IPS-15b (cell line): ENCODE results near the gene NELFB.

ENCODE experiments used
- H3K27me3 ChIP-seq: one replicate; pipeline ENCODE4 v1.6.1; 2013; ENCODE audit warnings: low read length; ENCODE audit not compliant: control insufficient read depth, insufficient read depth
- H3K36me3 ChIP-seq: one replicate; pipeline ENCODE4 v1.6.1; 2013; ENCODE audit warnings: low read length; ENCODE audit not compliant: control insufficient read depth, insufficient read depth
- H3K4me1 ChIP-seq: one replicate; pipeline ENCODE4 v1.6.1; 2013; ENCODE audit warnings: mild to moderate bottlenecking, low read length; ENCODE audit not compliant: control insufficient read depth, insufficient read depth
- H3K4me3 ChIP-seq: one replicate; pipeline ENCODE4 v1.5.1; 2013; ENCODE audit warnings: low read depth, low read length
- H3K9ac ChIP-seq: one replicate; pipeline ENCODE4 v1.6.1; 2013; ENCODE audit warnings: low read depth, mild to moderate bottlenecking, low read length
- H3K9me3 ChIP-seq: one replicate; pipeline ENCODE4 v1.6.1; 2013; ENCODE audit warnings: mild to moderate bottlenecking, low read length; ENCODE audit not compliant: control insufficient read depth, insufficient read depth

The NELFB gene

DNA sequence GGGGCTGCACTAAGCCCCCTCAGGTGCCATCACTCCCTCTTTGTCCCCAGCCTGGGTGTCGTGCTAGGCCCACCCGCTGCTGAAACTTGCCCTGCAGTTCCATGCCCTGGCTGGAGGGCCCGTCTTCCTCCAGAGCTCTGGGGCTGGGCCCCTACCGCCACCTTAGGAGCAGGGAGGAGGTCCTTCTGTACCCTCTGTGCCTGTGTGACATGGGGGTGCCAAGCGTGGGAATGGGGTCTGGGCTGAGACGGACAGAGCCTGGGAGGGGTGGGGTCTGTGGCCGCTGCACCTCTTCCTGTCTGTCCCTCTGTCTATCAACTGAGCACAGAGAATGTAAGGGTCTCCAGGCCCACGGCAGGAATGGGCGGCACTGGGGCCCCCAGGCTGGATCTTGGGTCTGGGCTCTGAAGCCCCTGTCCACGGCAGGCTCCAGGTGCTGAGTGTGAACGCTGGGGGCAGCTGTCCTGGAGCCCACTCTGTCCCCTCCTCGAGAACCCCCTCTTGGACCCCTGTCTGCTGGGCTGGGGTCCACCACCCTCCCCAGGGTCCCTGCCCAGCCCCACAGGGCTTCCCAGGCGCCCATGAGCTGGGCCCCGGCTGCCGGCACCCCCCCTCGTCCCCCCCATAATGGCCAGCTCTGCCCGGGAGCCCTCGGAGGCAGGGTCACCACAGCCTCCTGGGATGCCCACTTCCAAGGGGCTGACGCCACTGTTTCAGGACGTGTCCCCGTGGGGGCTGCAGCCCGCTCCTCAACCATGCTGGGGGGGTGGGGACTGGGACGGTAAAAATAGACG is 62.8 kb downstream of the NELFB start:
- H3K27me3 ChIP-seq = no peaks in the 10 kb centered on the region
- H3K36me3 ChIP-seq = no peaks in the 10 kb centered on the region
- H3K4me1 ChIP-seq = no peaks in the 10 kb centered on the region
- H3K4me3 ChIP-seq = no peak overlapping the region
- no peaks in the 10 kb centered on the region for H3K9me3 ChIP-seq
- H3K9ac ChIP-seq = no peak overlapping the region

DNA sequence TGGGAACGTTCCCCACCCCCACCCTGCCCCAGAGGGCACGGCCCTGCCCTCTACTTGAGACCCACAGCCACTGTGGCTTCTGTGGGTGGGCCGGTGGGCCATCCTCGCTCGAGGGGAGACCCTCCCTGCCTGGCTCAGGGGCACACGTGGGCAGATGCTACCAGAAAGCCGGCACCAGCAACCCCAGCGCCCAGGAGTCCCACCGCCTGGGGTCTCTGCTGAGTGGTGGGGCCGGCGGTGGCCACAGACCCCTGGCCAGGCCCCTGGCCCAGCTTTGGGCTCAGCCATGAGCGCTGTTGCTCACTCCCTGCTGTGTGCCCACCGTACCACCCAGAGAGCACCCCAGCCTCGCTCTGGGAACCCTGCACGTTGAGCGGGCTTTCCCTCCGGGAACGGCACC is 63.5 kb downstream of the NELFB start:
- H3K27me3 ChIP-seq = no peaks in the 10 kb centered on the region
- H3K4me3 ChIP-seq = no peak overlapping the region
- H3K9me3 ChIP-seq = no peaks in the 10 kb centered on the region
- no peaks in the 10 kb centered on the region for H3K4me1 ChIP-seq
- H3K9ac ChIP-seq = no peak overlapping the region
- H3K36me3 ChIP-seq = no peaks in the 10 kb centered on the region

DNA sequence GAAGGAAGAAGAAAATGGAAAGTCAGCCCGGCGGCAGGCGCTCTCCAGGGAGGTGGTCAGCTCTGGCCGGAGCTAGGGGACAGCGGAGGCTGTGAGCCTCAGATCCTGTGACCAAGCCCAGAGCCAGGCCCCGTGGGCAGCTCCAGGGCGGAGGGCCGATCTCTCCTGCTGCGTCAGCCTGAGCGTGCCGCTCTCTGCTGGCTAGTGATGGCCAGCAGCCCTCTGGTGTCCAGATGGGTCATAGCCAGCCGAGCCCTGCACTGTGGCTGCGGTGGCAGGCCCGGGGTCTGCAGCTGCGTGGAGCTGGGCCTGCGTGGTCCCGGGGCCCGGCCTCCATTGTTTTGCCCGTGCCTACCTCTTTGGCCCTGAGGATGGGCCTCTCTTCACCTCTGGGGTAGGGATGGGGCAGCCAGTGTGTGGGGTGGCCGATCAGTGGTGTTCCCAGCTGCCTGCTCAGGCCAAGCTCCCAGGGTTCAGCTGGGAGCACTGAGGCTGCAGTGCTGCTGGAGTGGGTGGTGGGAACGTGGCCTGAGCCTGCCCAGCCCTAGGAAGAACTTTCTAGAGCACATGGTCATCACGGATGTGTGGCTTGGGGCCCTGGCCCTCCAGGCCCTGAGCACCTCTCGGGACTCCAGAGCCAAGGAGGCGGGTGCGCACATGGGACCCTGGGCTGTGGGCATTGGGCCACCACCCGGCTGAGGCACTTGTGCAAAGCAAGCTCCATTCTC is 64.0 kb downstream of the NELFB start:
- H3K9me3 ChIP-seq = no peaks in the 10 kb centered on the region
- no peak overlapping the region for H3K9ac ChIP-seq
- no peaks in the 10 kb centered on the region for H3K36me3 ChIP-seq
- H3K4me3 ChIP-seq = no peak overlapping the region
- H3K27me3 ChIP-seq = no peaks in the 10 kb centered on the region
- H3K4me1 ChIP-seq = no peaks in the 10 kb centered on the region

DNA sequence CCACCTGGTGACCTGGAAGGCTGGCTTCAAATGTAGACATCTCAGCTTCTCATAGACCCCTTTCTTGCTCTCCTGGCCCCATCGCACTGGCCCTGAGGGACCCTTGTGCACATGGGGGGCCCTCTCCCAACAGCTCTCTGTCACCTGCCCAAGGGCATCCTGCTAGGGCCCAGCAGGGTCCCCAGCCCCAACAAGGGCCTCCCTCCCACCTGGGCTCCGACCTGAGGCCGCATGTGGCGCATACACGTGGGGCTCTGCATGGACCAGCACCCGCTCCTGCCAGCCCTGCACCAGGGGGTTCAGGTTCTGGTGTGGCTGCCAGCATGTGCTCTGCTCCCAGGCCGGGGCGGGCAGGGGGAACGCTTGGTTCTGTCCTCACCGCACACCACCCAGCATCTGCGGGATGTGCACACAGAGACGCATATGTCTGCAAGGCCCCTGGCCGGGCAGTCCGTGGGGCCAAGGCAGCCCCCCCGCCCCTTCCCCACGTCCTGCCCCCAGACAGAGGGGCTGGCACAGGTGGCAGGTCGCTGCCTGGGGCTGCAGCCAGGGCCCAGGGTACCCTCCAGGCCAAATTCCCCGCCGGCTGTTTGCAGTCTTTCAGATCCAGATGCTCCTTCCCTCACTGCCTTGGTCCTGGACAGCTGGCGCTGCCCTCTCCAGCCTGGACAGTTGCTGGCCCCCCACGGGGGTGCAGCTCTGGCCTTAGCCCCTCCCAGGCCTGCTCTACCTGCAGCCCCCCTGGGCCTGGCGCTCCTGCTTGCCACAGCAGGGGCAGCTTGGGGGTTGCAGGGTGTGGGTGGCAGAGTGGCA is 64.8 kb downstream of the NELFB start:
- Histone ChIP-seq H3K9me3 (no peaks in the 10 kb centered on the region), H3K9ac (no peak overlapping the region), H3K36me3 (no peaks in the 10 kb centered on the region), H3K4me1 (no peaks in the 10 kb centered on the region), H3K27me3 (no peaks in the 10 kb centered on the region), H3K4me3 (no peak overlapping the region)

DNA sequence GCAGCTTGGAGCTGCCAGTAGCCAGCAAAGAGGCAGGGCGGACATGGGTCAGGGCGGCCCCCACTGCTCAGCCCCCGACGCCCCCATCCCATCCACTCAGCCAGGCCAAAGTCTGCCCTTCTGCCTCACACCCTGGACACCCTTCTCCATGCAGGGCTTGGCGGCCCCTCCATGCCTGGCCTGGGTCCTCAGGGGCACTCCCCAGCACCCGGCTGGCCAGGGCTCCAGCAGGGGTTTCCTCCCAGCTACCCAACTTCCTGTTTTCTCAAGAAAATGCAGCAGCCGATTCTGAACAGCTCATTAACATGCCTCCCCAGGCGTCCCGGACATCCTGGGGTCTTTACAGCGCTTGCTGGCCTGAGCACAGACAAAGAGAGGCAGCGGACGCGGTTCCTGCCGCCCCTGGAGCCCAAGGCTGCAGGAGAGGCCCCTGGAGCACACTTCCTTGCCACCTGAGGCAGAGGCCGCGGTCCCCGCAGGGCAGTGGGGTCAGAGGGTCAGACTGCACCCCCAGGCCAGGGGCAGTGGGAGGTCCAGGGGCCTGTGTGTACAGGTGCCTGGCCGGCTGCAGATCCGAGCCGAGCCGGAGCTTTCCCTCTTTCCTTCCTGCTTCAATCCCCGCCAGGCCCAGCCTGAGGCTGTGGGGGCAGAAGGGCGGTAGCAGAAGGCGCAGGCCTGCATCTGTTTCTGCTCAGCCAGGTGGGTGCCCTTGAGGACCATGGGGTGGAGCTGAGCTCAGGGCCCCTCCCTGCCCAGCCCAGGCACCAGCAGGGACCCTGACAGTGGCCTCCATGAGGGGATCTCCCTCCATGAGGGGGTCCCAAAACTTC is 65.6 kb downstream of the NELFB start:
- H3K4me1 ChIP-seq = no peaks in the 10 kb centered on the region
- no peak overlapping the region for H3K4me3 ChIP-seq
- H3K9ac ChIP-seq = peak overlapping the region; percentile 37
- H3K9me3 ChIP-seq = no peaks in the 10 kb centered on the region
- H3K27me3 ChIP-seq = no peaks in the 10 kb centered on the region
- H3K36me3 ChIP-seq = no peaks in the 10 kb centered on the region

DNA sequence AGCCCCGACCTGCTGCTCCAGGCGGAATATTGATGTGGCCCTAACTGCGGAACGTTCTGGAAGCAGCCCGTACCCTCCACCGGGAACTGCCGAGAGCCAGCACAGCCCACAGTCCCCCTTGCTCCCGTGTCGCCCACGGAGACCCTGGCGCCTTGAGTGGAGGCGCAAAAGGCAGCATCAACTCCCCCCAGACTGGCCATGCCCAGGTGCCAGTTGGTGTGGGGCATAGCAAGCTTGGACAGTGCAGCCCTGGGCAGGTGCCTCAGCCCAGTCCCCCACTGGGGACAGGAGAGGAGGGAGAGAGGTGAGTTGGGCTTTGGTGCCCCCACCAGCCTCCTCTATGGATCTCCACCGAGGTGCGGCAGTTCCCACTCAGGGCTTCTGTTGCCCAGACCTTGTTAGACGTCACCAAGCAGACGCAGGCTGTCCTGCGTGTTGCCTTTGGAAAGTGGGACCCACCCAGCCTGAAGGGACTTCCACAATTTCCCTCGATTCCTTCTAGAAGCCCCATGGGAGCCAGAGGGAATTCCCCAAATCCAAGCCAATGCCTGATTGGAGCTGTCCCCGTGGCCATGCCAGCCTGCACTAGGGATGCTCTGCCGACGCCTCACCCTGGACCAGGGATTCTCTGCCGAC is 66.7 kb downstream of the NELFB start:
- no peaks in the 10 kb centered on the region for H3K9me3 ChIP-seq
- H3K4me3 ChIP-seq = no peak overlapping the region
- H3K27me3 ChIP-seq = no peaks in the 10 kb centered on the region
- H3K9ac ChIP-seq = no peak overlapping the region
- H3K4me1 ChIP-seq = no peaks in the 10 kb centered on the region
- H3K36me3 ChIP-seq = no peaks in the 10 kb centered on the region
